NB4 (cell line): ENCODE results near the gene IRF1.

Experiments used
- POLR2A ChIP-seq: IDR thresholded peaks from 2 replicates; pipeline ENCODE4 v1.6.1; 2011; ENCODE audit warnings: mild to moderate bottlenecking; ENCODE audit not compliant: insufficient read length; ENCODE audit errors: extremely low read depth
- TF ChIP-seq, protein P1 (sequence below): IDR thresholded peaks from one replicate; pipeline ENCODE4 v1.5.1; 2012; ENCODE audit warnings: low read depth, low read length

DNA sequence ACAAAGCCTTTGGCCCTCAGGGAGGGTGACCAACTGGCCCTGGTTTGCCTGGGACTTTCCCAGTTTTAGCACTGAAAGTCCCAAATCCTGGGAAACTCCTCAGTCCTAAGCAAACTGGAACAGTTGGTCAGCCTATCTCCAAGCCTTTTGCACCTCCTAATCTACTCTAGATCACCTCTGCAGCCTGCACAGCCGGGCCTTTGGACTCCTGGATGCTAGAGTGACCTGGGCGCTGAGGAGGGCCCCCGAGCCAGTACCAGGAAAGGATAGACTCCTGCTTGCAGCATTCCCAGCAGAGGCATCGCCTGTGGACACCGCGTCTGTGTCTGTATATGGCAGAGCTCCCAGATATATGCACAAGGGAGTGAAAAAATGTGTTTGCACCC is 15.1 kb downstream of the IRF1 start:
- TF ChIP-seq, protein P1, sequence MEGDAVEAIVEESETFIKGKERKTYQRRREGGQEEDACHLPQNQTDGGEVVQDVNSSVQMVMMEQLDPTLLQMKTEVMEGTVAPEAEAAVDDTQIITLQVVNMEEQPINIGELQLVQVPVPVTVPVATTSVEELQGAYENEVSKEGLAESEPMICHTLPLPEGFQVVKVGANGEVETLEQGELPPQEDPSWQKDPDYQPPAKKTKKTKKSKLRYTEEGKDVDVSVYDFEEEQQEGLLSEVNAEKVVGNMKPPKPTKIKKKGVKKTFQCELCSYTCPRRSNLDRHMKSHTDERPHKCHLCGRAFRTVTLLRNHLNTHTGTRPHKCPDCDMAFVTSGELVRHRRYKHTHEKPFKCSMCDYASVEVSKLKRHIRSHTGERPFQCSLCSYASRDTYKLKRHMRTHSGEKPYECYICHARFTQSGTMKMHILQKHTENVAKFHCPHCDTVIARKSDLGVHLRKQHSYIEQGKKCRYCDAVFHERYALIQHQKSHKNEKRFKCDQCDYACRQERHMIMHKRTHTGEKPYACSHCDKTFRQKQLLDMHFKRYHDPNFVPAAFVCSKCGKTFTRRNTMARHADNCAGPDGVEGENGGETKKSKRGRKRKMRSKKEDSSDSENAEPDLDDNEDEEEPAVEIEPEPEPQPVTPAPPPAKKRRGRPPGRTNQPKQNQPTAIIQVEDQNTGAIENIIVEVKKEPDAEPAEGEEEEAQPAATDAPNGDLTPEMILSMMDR: no peak
- TF ChIP-seq POLR2A: no peak
